Endothelial cell of umbilical vein (primary cell): Measurements from ENCODE around the gene COL5A1. TPM values are rescaled to one million over a fixed set of nuclear protein-coding genes. Genes with fewer than 3 reads are reported as not detected.

Experiments used
- BruUV-seq: library from RNA; stranded (reverse); fragments of 400-500 nt; replicated peaks from 2 replicates; lab custom pipeline; 2021; lab: Mats Ljungman, UMichigan
- CTCF ChIA-PET: fragments of 300-600, 350-600 bp; sonication (Branson Sonifier 250); formaldehyde crosslinking; loops from one replicate; lab custom pipeline; 2021; ENCODE audit warnings: antibody characterized with exemption, inconsistent platforms; lab: Charles Lee
- POLR2A ChIA-PET: fragments of 300-600, 350-600 bp; sonication (Branson Sonifier 250); formaldehyde crosslinking; loops from one replicate; lab custom pipeline; 2021; ENCODE audit warnings: antibody characterized with exemption, inconsistent platforms; lab: Charles Lee
- DNase-seq: peaks from one replicate; pipeline ENCODE4 v3.0.0-alpha.2; 2011; ENCODE audit warnings: low read depth, low spot score
- FAIRE-seq: peaks from 2 replicates; lab custom pipeline; 2011; peaks lifted over from hg19 to GRCh38; lab: Jason Lieb, UNC
- H2AFZ ChIP-seq: 2 replicates; pipeline ENCODE4 v1.6.0; 2012; ENCODE audit warnings: low read depth, low read length, control low read depth, inconsistent platforms
- H3K27ac ChIP-seq: 2 replicates; pipeline ENCODE4 v1.5.1; 2011; ENCODE audit warnings: low read depth, mild to moderate bottlenecking, control low read depth, low read length, moderate library complexity; ENCODE audit not compliant: insufficient read depth
- H3K27me3 ChIP-seq, 2 experiments: 2 replicates each; pipeline versions ENCODE4 v1.6.0 to v1.6.1; 2011; ENCODE audit warnings: low read length in 2 of 2, mixed read lengths in 1 of 2; ENCODE audit not compliant: control insufficient read depth in 2 of 2, insufficient read depth in 2 of 2
- H3K36me3 ChIP-seq, 2 experiments: 2 replicates in 1 of 2; 3 replicates in 1 of 2; pipeline ENCODE4 v1.5.1; 2011; ENCODE audit warnings: low read length in 2 of 2, mild to moderate bottlenecking in 1 of 2, moderate library complexity in 1 of 2; ENCODE audit not compliant: control insufficient read depth in 2 of 2, insufficient read depth in 2 of 2; ENCODE audit errors: extremely low read depth in 1 of 2
- H3K4me1 ChIP-seq: 3 replicates; pipeline ENCODE4 v1.5.1; 2011; ENCODE audit warnings: mild to moderate bottlenecking, low read length; ENCODE audit not compliant: control insufficient read depth, insufficient read depth; ENCODE audit errors: extremely low read depth
- H3K4me2 ChIP-seq: 2 replicates; pipeline ENCODE4 v1.6.1; 2011; ENCODE audit warnings: low read length, control low read depth, mixed read lengths; ENCODE audit not compliant: insufficient read depth
- H3K4me3 ChIP-seq, 3 experiments: fragments of 200-600 bp in 1 of 3; sonication (generic), shearing (Covaris generic) in 1 of 3; replicated peaks in 1 of 3; 2 replicates each; pipeline ENCODE4 v1.5.1; 2011 to 2016; ENCODE audit warnings: control low read depth in 3 of 3, low read length in 3 of 3, mild to moderate bottlenecking in 2 of 3, inconsistent platforms in 1 of 3, low read depth in 1 of 3, moderate library complexity in 1 of 3; ENCODE audit not compliant: insufficient read depth in 1 of 3
- H3K79me2 ChIP-seq: 2 replicates; pipeline ENCODE4 v1.6.0; 2012; ENCODE audit warnings: low read length, inconsistent platforms; ENCODE audit not compliant: control insufficient read depth, insufficient read depth
- H3K9ac ChIP-seq: replicated peaks from 2 replicates; pipeline ENCODE3; 2011; ENCODE audit warnings: low read length, control low read depth; ENCODE audit not compliant: insufficient read depth; ENCODE audit errors: extremely low read depth
- H3K9me1 ChIP-seq: replicated peaks from 3 replicates; pipeline ENCODE4 v1.6.0; 2011; ENCODE audit warnings: mild to moderate bottlenecking, low read length; ENCODE audit not compliant: control insufficient read depth, insufficient read depth; ENCODE audit errors: extremely low read depth
- H3K9me3 ChIP-seq: replicated peaks from 2 replicates; pipeline ENCODE4 v1.5.1; 2012; ENCODE audit warnings: low read length, inconsistent platforms; ENCODE audit not compliant: control insufficient read depth, insufficient read depth
- H4K20me1 ChIP-seq: replicated peaks from 2 replicates; pipeline ENCODE3; 2011; ENCODE audit warnings: mild to moderate bottlenecking, low read length; ENCODE audit not compliant: control insufficient read depth, insufficient read depth; ENCODE audit errors: extremely low read depth
- EZH2 ChIP-seq: IDR thresholded peaks from 2 replicates; pipeline ENCODE4 v1.6.1; 2012; ENCODE audit warnings: borderline replicate concordance, low read depth, mild to moderate bottlenecking, moderate library complexity, low read length, inconsistent platforms; ENCODE audit not compliant: severe bottlenecking
- FOS ChIP-seq: IDR thresholded peaks from 2 replicates; pipeline ENCODE4 v1.6.1; 2011; ENCODE audit warnings: mild to moderate bottlenecking, low read length, moderate library complexity, borderline replicate concordance; ENCODE audit not compliant: insufficient read depth
- GATA2 ChIP-seq: IDR thresholded peaks from 2 replicates; pipeline ENCODE4 v1.7.0; 2011; ENCODE audit warnings: low read depth, mild to moderate bottlenecking, moderate library complexity, mixed read lengths, low read length; ENCODE audit not compliant: insufficient read length, insufficient read depth
- POLR2A ChIP-seq: IDR thresholded peaks from 2 replicates; pipeline ENCODE4 v1.6.1; 2012; ENCODE audit warnings: low read depth, mild to moderate bottlenecking, control low read depth, low read length
- POLR2AphosphoS5 ChIP-seq: IDR thresholded peaks from 2 replicates; pipeline ENCODE4 v1.6.1; 2012; ENCODE audit warnings: low read depth, mild to moderate bottlenecking, control low read depth, low read length, moderate library complexity; ENCODE audit not compliant: insufficient read depth
- dilution Hi-C: fragments of 300-500 bp; cut with MboI; formaldehyde crosslinking; loops from one replicate; pipeline ENCODE4 v1.15.0; 2019; ENCODE audit warnings: low sequenced_read_pairs; ENCODE audit not compliant: extremely low pct_ligation_motif_present
- intact Hi-C: fragments of 100-400 bp; cut with micrococcal nuclease; formaldehyde crosslinking; loops from one replicate; pipeline ENCODE4 v1.10.0; 2022
- polyA plus RNA-seq, 4 experiments: library from polyadenylated mRNA; depleted of rRNA in 3 of 4; stranded (reverse) in 3 of 4; unstranded in 1 of 4; fragments of >200 nt; gene quantifications; 2 replicates each; pipeline versions ENCODE4 v1.2.1 to v1.2.3, GENCODE V29; 2011 to 2012; ENCODE audit warnings: missing spikeins in 1 of 4
- total RNA-seq: library from RNA; stranded (reverse); gene quantifications from 2 replicates; pipeline ENCODE4 v1.2.3, GENCODE V29; 2021
- TF ChIP-seq, protein P1 (sequence below): IDR thresholded peaks from 2 replicates; pipeline ENCODE4 v1.6.1; 2011; ENCODE audit not compliant: insufficient read depth, insufficient read length

COL5A1 gene
- total and polyA plus RNA-seq, 2 donors (not counting 3 experiments of a cell fraction or from before 2014, with no cell fraction given): 97.4 to 175 TPM

DNA sequence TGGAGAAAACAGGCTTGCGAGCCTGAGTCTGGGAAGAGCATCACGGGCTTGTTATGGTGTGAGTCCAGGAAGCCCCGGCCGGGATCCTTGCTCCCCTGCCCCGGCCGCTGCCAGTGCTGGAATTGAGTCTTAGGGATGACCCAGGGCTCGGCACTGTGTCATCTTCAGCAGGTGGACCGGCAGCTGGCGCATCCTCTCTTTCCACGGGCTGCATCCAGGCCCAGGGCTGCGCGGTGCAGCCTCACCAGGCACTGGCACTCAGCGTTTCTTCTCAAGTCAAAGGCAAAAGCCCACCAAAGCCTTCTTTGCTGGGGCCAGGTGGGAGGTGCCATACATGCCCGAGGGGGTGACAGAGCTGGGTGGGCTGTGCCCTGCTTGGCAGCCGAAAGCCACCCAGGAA, 46.6 kb downstream of the COL5A1 start:
- Histone ChIP-seq H3K4me1 (no peaks in the 10 kb centered on the region), H3K4me3 (no peak overlapping the region), H3K36me3 (peaks cover 0 to 12% of the 10 kb centered on the region in 2 experiments), H3K9ac (no peak overlapping the region), H3K27me3 (no peaks in the 10 kb centered on the region), H2AFZ (no peak overlapping the region), H3K4me2 (no peak overlapping the region), H3K9me3 (no peaks in the 10 kb centered on the region), H4K20me1 (no peaks in the 10 kb centered on the region), H3K27ac (no peak overlapping the region), H3K79me2 (peaks cover 19% of the 10 kb centered on the region), H3K9me1 (no peaks in the 10 kb centered on the region)
- BruUV-seq: no TSS peak
- intact Hi-C loops: no loop called here
- ChIA-PET POLR2A (no interaction called here), CTCF (interaction anchor here (1.3 to 4.3 kb wide), 7 partner anchors 8 to 239 kb away, joined by 3 to 50 read pairs (median 6); no protein-coding TSS in a partner anchor)
- no peak for DNase-seq
- TF ChIP-seq POLR2AphosphoS5 (no peak), EZH2 (no peak), GATA2 (no peak), FOS (no peak), POLR2A (no peak)
- TF ChIP-seq, protein P1, sequence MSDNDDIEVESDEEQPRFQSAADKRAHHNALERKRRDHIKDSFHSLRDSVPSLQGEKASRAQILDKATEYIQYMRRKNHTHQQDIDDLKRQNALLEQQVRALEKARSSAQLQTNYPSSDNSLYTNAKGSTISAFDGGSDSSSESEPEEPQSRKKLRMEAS: no peak
- no peak for FAIRE-seq
- dilution Hi-C loops: no loop called here

DNA sequence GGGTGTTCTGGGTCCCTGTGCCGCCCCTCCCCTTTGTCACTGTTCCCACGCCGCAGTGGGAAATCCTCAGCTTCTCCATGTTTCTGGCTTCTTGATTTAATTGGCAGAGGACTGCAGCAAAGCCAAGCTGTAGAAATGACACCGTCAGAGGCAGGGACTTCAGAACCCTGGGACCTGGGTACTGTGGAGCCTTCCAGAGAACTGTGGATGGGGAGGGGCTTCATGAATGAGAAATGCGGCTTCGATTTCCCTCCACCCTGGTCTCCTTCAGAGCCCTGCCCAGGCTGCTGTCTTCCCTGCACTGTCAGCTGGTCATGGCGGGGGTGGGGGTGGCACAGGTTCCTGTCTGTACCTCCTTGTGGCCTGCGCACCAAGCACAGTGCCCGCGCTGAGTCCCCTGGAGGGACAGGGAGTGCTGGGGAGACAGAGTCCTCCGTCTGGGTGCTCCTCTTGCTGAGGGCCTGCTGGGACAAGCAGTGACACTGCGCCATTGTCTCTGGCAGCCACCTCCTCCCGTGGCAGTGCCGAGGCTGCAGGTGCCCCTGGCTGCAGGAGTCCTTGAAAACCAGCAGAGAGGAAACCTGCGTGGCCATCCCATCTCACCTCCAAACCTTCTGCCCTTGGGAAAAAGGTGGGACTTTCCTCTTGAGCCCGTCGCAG, 47.2 kb downstream of the COL5A1 start:
- Histone ChIP-seq H3K4me3 (no peak overlapping the region), H3K4me1 (no peaks in the 10 kb centered on the region), H2AFZ (no peak overlapping the region), H3K9me3 (no peaks in the 10 kb centered on the region), H3K27ac (no peak overlapping the region), H3K4me2 (no peak overlapping the region), H3K9me1 (no peaks in the 10 kb centered on the region), H3K79me2 (peaks cover 19% of the 10 kb centered on the region), H3K9ac (no peak overlapping the region), H3K27me3 (no peaks in the 10 kb centered on the region), H4K20me1 (no peaks in the 10 kb centered on the region), H3K36me3 (peaks cover 0 to 12% of the 10 kb centered on the region in 2 experiments)
- no peak for TF ChIP-seq POLR2A
- TF ChIP-seq POLR2AphosphoS5: no peak
- TF ChIP-seq EZH2: no peak
- DNase-seq: no peak
- CTCF ChIA-PET: interaction anchor here (0.5 to 4.3 kb wide), 29 partner anchors 8 to 724 kb away, joined by 3 to 50 read pairs (median 5); partner anchors contain the start of gene COL5A1
- POLR2A ChIA-PET: no interaction called here
- FAIRE-seq: no peak
- intact Hi-C loops: loop anchor here (1.0 kb wide), 1 partner anchor 239 kb away; no protein-coding TSS in a partner anchor
- dilution Hi-C loops: no loop called here
- BruUV-seq: no TSS peak
